AML-193 (cell line): ENCODE measurements around the gene ITGB8.

Experiments used
- DNase-seq, 2 experiments: peaks; one replicate each; lab custom pipeline; 2025; lab: John Stamatoyannopoulos, UW

The ITGB8 gene

GRCh38 chr7:20383351-20383750, 52.7 kb downstream of the ITGB8 start:
- no peak for DNase-seq

- DNase-seq: no peak
These were observed 54.4 kb downstream of the ITGB8 start for GRCh38 chr7:20385126-20385525.

GRCh38 chr7:20388084-20388483, 57.4 kb downstream of the ITGB8 start:
- no peak for DNase-seq

GRCh38 chr7:20389192-20389591, 58.5 kb downstream of the ITGB8 start:
- DNase-seq: peak; percentile 58 to 73

GRCh38 chr7:20393021-20393610, 62.4 kb downstream of the ITGB8 start:
- DNase-seq: no peak

GRCh38 chr7:20393616-20394015, 62.9 kb downstream of the ITGB8 start:
- DNase-seq: no peak

- no peak for DNase-seq
These were observed 63.6 kb downstream of the ITGB8 start for GRCh38 chr7:20394284-20394683.

- DNase-seq: peak; percentile 72 to 82
These were observed 64.4 kb downstream of the ITGB8 start for GRCh38 chr7:20395104-20395503.

GRCh38 chr7:20395511-20395910, 64.8 kb downstream of the ITGB8 start:
- no peak for DNase-seq

GRCh38 chr7:20399521-20399920, 68.8 kb downstream of the ITGB8 start:
- no peak for DNase-seq

GRCh38 chr7:20401861-20402746, 71.4 kb downstream of the ITGB8 start:
- DNase-seq: no peak

GRCh38 chr7:20402747-20403230, 72.1 kb downstream of the ITGB8 start:
- DNase-seq: peak in 1 of 2 experiments; percentile 3

GRCh38 chr7:20403331-20403730, 72.6 kb downstream of the ITGB8 start:
- DNase-seq: no peak

GRCh38 chr7:20404320-20404719, 73.6 kb downstream of the ITGB8 start:
- DNase-seq: no peak

- DNase-seq: peak; percentile 29 to 52
These were observed 77.1 kb downstream of the ITGB8 start for GRCh38 chr7:20407585-20408466.

GRCh38 chr7:20408467-20408826, 77.7 kb downstream of the ITGB8 start:
- peak; percentile 77 to 80 for DNase-seq

GRCh38 chr7:20409961-20410360, 79.3 kb downstream of the ITGB8 start:
- DNase-seq: no peak

- no peak for DNase-seq
These were observed 80.7 kb downstream of the ITGB8 start for GRCh38 chr7:20411372-20411771.

GRCh38 chr7:20412032-20412431, 81.3 kb downstream of the ITGB8 start:
- DNase-seq: peak; percentile 63 to 77

GRCh38 chr7:20417260-20417659, 86.6 kb downstream of the ITGB8 start:
- DNase-seq: peak; percentile 58 to 68

GRCh38 chr7:20417675-20418382, 87.1 kb downstream of the ITGB8 start:
- DNase-seq: no peak

- no peak for DNase-seq
These were observed 93.8 kb downstream of the ITGB8 start for GRCh38 chr7:20424500-20424899.
